Astrocyte (in vitro differentiated cells and primary cell): Measurements from ENCODE around the gene AP2M1.

Source experiments
- EZH2 ChIP-seq: IDR thresholded peaks from 2 replicates; pipeline ENCODE4 v1.6.1; 2012; ENCODE audit warnings: mild to moderate bottlenecking, low read length, inconsistent platforms; ENCODE audit not compliant: insufficient read depth
- TF ChIP-seq, protein P1 (sequence below): IDR thresholded peaks from 2 replicates; pipeline ENCODE4 v1.5.1; 2011; ENCODE audit warnings: low read depth, mild to moderate bottlenecking, inconsistent platforms, low read length, moderate library complexity; ENCODE audit not compliant: insufficient read depth

DNA sequence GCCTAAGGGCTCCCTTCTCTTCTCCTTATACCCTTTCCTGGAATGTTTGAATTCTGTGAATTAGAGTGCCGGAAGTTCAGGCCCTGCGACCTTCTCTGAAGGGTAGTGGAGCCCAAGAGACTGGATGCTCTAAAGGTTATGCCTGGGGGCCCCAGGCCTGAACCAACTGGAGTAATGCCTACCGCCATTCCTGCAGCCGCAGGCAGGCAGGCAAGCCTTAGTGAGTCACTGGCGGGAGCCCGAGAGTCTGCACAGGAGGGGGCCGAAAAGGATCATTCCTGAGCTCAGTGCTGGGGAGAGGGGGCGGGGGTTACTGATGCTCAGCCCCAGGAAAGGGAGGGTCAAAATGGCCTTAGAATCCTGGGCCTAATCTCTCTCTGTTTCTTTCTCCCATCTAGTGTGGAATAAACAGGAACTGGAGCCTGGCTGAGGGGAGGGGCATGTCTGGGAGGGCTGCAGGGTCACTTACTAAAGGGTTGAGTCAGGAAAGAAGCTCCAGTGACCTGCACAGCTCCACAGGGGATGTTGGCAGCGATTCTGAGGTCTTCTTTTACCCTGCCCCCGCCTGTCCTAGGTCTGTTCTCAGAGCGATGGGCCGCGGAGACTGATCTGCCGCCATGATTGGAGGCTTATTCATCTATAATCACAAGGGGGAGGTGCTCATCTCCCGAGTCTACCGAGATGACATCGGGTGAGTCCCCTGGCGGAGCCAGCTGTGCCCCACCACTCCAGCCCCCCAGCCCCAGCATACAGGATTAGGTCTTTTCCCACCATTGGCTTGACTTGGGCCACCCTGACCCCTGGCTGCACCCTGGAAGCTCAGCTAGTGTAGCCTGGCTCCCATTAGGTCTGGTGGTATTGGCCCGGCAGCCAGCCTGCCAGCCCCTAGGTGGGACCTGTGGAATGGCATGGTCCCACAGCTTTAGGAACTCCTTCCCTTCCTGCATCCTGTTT lies 2.0 kb downstream of the AP2M1 start:
- TF ChIP-seq, protein P1, sequence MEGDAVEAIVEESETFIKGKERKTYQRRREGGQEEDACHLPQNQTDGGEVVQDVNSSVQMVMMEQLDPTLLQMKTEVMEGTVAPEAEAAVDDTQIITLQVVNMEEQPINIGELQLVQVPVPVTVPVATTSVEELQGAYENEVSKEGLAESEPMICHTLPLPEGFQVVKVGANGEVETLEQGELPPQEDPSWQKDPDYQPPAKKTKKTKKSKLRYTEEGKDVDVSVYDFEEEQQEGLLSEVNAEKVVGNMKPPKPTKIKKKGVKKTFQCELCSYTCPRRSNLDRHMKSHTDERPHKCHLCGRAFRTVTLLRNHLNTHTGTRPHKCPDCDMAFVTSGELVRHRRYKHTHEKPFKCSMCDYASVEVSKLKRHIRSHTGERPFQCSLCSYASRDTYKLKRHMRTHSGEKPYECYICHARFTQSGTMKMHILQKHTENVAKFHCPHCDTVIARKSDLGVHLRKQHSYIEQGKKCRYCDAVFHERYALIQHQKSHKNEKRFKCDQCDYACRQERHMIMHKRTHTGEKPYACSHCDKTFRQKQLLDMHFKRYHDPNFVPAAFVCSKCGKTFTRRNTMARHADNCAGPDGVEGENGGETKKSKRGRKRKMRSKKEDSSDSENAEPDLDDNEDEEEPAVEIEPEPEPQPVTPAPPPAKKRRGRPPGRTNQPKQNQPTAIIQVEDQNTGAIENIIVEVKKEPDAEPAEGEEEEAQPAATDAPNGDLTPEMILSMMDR, result no peak
- TF ChIP-seq EZH2, result no peak
